ENCODE data around the gene SIRPB1. TPM values are rescaled to one million over a fixed set of nuclear protein-coding genes. Genes with fewer than 3 reads are reported as not detected.
"Not testable (repeated sequence)": the region's sequence is repeated elsewhere in the genome, so short reads cannot be mapped to it uniquely, and the experiment has no call there.

Gene SIRPB1
- total RNA-seq, 4 donors from 2014 or later = 1.4 to 5.1 (median 1.9) TPM

DNA sequence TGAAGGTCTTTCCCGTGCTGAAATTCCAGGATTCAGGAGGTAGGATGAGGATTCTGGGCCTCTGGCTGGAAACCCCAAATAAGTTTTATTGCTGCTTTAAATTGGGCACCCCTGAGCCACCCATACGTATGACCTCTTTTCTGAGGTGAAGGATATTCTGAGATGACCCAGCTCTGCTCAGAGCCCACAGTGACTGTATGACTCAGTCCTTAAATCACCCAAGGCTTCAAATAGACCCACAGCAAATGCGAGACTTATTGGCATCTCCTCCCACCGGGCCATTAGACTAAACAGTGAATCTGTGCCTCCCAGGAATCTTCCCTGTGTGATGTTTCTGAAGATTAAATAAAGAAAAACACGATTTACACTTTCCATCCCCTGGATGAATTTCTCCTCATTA, 28.3 kb upstream of the SIRPB1 start:
- Histone ChIP-seq H3K27ac (no peak overlapping the region), H3K4me1 (no peaks in the 10 kb centered on the region), H3K36me3 (no peaks in the 10 kb centered on the region), H3K9me3 (peaks cover 0 to 4% (median 0%) of the 10 kb centered on the region in 4 donors), H3K27me3 (no peaks in the 10 kb centered on the region), H3K4me3 (no peak overlapping the region)
- TF ChIP-seq, protein P1, sequence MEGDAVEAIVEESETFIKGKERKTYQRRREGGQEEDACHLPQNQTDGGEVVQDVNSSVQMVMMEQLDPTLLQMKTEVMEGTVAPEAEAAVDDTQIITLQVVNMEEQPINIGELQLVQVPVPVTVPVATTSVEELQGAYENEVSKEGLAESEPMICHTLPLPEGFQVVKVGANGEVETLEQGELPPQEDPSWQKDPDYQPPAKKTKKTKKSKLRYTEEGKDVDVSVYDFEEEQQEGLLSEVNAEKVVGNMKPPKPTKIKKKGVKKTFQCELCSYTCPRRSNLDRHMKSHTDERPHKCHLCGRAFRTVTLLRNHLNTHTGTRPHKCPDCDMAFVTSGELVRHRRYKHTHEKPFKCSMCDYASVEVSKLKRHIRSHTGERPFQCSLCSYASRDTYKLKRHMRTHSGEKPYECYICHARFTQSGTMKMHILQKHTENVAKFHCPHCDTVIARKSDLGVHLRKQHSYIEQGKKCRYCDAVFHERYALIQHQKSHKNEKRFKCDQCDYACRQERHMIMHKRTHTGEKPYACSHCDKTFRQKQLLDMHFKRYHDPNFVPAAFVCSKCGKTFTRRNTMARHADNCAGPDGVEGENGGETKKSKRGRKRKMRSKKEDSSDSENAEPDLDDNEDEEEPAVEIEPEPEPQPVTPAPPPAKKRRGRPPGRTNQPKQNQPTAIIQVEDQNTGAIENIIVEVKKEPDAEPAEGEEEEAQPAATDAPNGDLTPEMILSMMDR (IDR thresholded peaks at IDR 0.05) = no peak
- no peak for TF ChIP-seq EP300 (IDR thresholded peaks at IDR 0.05)
- TF ChIP-seq POLR2A (IDR thresholded peaks at IDR 0.05) = no peak
- 70 to 74% methylated on average over 5 of the region's 5 CpGs for WGBS, 2 donors
- no peak for DNase-seq (ENCODE audit: low spot score in 2 of 2)

GRCh38 chr20:1646975-1647431, 27.2 kb upstream of the SIRPB1 start:
- H3K4me3 ChIP-seq = no peak overlapping the region
- DNase-seq (ENCODE audit: low spot score in 2 of 2) = no peak
- H3K9me3 ChIP-seq = no peaks in the 10 kb centered on the region
- TF ChIP-seq EP300 (IDR thresholded peaks at IDR 0.05) = no peak
- no peak for TF ChIP-seq POLR2A (IDR thresholded peaks at IDR 0.05)
- TF ChIP-seq, protein P1 (IDR thresholded peaks at IDR 0.05) = no peak
- H3K27me3 ChIP-seq = no peaks in the 10 kb centered on the region
- H3K36me3 ChIP-seq = no peaks in the 10 kb centered on the region
- no peaks in the 10 kb centered on the region for H3K4me1 ChIP-seq
- WGBS, 2 donors = 80 to 82% methylated on average over 3 of the region's 3 CpGs
- H3K27ac ChIP-seq = no peak overlapping the region

- Histone ChIP-seq H3K27me3 (no peaks in the 10 kb centered on the region), H3K4me1 (no peaks in the 10 kb centered on the region), H3K9me3 (peaks cover 0 to 16% (median 0%) of the 10 kb centered on the region in 4 donors), H3K36me3 (no peaks in the 10 kb centered on the region), H3K4me3 (no peak overlapping the region), H3K27ac (no peak overlapping the region)
- WGBS, 2 donors = 86 to 90% methylated on average over 6 to 8 of the region's 8 CpGs
- no peak for DNase-seq (ENCODE audit: low spot score in 2 of 2)
- no peak for TF ChIP-seq POLR2A (IDR thresholded peaks at IDR 0.05)
- no peak for TF ChIP-seq EP300 (IDR thresholded peaks at IDR 0.05)
- TF ChIP-seq, protein P1 (IDR thresholded peaks at IDR 0.05) = no peak
Measured at GRCh38 chr20:1644101-1644962, 24.5 kb upstream of the SIRPB1 start.

DNA sequence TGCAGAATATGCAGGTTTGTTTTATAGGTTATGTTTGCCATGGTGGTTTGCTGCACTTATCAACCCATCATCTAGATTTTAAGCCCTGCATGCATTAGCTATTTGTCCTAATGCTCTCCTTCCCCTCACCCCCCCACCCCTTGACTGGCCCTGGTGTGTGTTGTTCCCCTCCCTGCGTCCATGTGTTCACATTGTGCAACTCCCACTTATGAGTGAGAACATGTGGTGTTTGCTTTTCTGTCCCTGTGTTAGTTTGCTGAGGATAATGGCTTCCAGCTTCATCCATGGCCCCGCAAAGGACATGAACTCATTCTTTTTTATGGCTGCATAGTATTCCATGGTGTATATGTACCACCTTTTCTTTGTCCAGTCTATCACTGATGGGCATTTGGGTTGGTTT, 18.8 kb upstream of the SIRPB1 start:
- not testable (repeated sequence) for DNase-seq (ENCODE audit: low spot score in 2 of 2); H3K4me3 ChIP-seq; H3K4me1 ChIP-seq

GRCh38 chr20:1637755-1638154, 17.9 kb upstream of the SIRPB1 start:
- TF ChIP-seq POLR2A (IDR thresholded peaks at IDR 0.05) = no peak
- TF ChIP-seq, protein P1 (IDR thresholded peaks at IDR 0.05) = no peak
- no peaks in the 10 kb centered on the region for H3K27me3 ChIP-seq
- peaks cover 0 to 16% (median 0%) of the 10 kb centered on the region in 4 donors for H3K9me3 ChIP-seq
- no peak for DNase-seq (ENCODE audit: low spot score in 2 of 2)
- H3K4me3 ChIP-seq = no peak overlapping the region
- H3K27ac ChIP-seq = no peak overlapping the region
- WGBS, 2 donors = 74 to 81% methylated on average over 2 of the region's 2 CpGs
- H3K4me1 ChIP-seq = no peaks in the 10 kb centered on the region
- no peaks in the 10 kb centered on the region for H3K36me3 ChIP-seq

More for the DNA sequence above, 18.8 kb upstream of the SIRPB1 start:
- 70 to 75% methylated on average over 2 of the region's 2 CpGs for WGBS, 2 donors
- not testable (repeated sequence) for H3K27me3 ChIP-seq, H3K36me3 ChIP-seq, H3K27ac ChIP-seq
- peaks cover 0 to 16% (median 0%) of the 10 kb centered on the region in 4 donors for H3K9me3 ChIP-seq
